ENCODE measurements around the gene DHX58. TPM values are rescaled to one million over a fixed set of nuclear protein-coding genes. Genes with fewer than 3 reads are reported as not detected.

Gene DHX58
- total and polyA plus RNA-seq, 2 donors (not counting 1 experiment from before 2014, with no cell fraction given): 39.7 to 57.6 TPM

DNA sequence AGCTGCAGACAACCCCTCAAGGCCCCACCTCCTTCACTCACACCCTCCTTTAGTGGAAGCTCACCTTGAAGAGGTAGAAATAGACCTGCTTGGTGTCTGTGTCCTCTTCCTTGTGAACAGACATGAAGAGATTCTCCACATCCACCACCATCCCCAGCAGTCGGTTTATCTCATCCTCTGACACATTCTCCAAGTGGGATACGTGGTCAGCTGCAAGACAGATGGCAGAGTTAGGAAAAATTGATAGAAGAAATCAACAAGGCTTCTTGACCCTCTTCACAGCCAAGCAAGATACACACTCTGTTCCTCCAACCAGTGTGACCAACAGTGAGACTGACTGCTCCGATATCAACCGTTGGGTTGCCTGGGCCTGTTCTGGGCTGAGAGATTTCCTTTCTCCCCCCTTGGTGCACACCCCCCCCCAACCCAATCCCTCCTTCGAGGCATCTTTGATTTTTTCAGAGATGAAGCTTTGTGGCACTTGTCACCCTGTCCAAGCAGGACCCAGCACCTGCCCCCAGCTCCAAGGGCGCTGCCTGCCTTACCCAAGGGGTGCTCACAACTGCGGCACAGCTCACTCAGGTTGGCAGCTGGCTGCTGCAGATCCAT, 7.8 kb upstream of the DHX58 start:
- H3K4me1 ChIP-seq (ENCODE audit: control insufficient read depth in 2 of 2, insufficient read depth in 2 of 2, low read length in 2 of 2): peaks cover 22 to 34% of the 10 kb centered on the region in 2 donors
- Mint-ChIP-seq H3K27me3 (no peaks in the 10 kb centered on the region), H3K4me3 (peak overlapping the region; percentile 72), H3K27ac (peak overlapping the region; percentile 11), H3K4me1 (peaks cover 36% of the 10 kb centered on the region), H3K9me3 (ENCODE audit: insufficient read depth) (no peaks in the 10 kb centered on the region)
- no peak for DNase-seq
- H3K27ac ChIP-seq (ENCODE audit: low read length in 2 of 2): no peak overlapping the region
- POLR2A ChIA-PET: interaction anchor here (0.6 to 1.7 kb wide), 10 partner anchors 8 to 1577 kb away, joined by 3 to 8 read pairs (median 5); partner anchors contain the start of genes CNP, DHX58 and ODAD4
- WGBS (ENCODE audit: insufficient coverage): 52% methylated on average over 4 of the region's 7 CpGs
- no peaks in the 10 kb centered on the region for H4K20me1 ChIP-seq (ENCODE audit: control insufficient read depth, insufficient read depth, low read length, poor library complexity, severe bottlenecking)
- intact Hi-C loops (cut with micrococcal nuclease): no loop called here
- peak overlapping the region in 4 of 5 experiments; percentile 40 to 79 (median 58) for H3K4me3 ChIP-seq (ENCODE audit: control extremely low read depth in 1 of 5, extremely low read depth in 1 of 5, insufficient read depth in 1 of 5, low read depth in 2 of 5, low read length in 4 of 5)
- no peak for TF ChIP-seq EZH2 (IDR thresholded peaks at IDR 0.05; ENCODE audit: borderline replicate concordance, insufficient read depth, low read depth, low read length, poor library complexity, severe bottlenecking)
- TF ChIP-seq, protein P1, sequence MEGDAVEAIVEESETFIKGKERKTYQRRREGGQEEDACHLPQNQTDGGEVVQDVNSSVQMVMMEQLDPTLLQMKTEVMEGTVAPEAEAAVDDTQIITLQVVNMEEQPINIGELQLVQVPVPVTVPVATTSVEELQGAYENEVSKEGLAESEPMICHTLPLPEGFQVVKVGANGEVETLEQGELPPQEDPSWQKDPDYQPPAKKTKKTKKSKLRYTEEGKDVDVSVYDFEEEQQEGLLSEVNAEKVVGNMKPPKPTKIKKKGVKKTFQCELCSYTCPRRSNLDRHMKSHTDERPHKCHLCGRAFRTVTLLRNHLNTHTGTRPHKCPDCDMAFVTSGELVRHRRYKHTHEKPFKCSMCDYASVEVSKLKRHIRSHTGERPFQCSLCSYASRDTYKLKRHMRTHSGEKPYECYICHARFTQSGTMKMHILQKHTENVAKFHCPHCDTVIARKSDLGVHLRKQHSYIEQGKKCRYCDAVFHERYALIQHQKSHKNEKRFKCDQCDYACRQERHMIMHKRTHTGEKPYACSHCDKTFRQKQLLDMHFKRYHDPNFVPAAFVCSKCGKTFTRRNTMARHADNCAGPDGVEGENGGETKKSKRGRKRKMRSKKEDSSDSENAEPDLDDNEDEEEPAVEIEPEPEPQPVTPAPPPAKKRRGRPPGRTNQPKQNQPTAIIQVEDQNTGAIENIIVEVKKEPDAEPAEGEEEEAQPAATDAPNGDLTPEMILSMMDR (IDR thresholded peaks at IDR 0.05): no peak
- H2AFZ ChIP-seq (ENCODE audit: insufficient read depth, low read depth, low read length, poor library complexity, severe bottlenecking): no peak overlapping the region
- CTCF ChIA-PET: interaction anchor here (0.6 to 7.0 kb wide), 16 partner anchors 11 to 171 kb away, joined by 3 to 104 read pairs (median 4); partner anchors contain the start of genes CNP and NKIRAS2
- H3K9me3 ChIP-seq (ENCODE audit: control extremely low read depth in 1 of 3, control insufficient read depth in 2 of 3, insufficient read depth in 1 of 3, low read length in 2 of 3): no peaks in the 10 kb centered on the region
- no peak for ATAC-seq (ENCODE audit: low read depth)
- H3K9ac ChIP-seq (ENCODE audit: low read length): peak overlapping the region; percentile 70
- peaks cover 4% of the 10 kb centered on the region for H3K79me2 ChIP-seq (ENCODE audit: control insufficient read depth, insufficient read depth, low read length)
- no peaks in the 10 kb centered on the region for H3K27me3 ChIP-seq (replicated peaks in 1 of 4; ENCODE audit: control extremely low read depth in 1 of 4, control insufficient read depth in 3 of 4, insufficient read depth in 4 of 4, low read length in 3 of 4)
- peak overlapping the region; percentile 89 for H3K4me2 ChIP-seq (replicated peaks; ENCODE audit: low read depth, low read length, poor library complexity, severe bottlenecking)
- peaks cover 0 to 21% of the 10 kb centered on the region in 2 experiments for H3K36me3 ChIP-seq (replicated peaks in 1 of 2; ENCODE audit: control extremely low read depth in 1 of 2, control insufficient read depth in 1 of 2, extremely low read depth in 1 of 2, insufficient read depth in 2 of 2, low read length in 1 of 2)

DNA sequence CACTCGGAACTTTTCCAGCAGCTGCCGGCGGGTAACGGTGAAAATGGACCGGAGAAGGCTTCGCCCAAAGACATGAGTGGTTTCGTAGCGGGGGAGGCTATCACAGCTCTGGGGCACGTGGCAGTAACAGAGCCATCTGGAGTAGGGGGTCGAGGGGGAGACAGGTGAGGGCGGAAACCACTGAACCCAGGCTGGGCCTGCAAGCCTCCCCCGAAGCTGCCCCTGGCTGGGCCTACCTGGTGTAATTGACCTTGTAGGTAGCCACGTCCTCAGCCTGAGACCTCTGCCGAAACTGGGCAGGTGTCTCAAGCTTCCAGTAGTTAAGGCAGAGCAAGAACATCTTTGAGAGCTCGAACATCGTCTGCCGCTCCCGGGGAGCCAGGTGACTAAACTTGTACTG, 6.8 kb upstream of the DHX58 start:
- Histone ChIP-seq H3K79me2 (ENCODE audit: control insufficient read depth, insufficient read depth, low read length) (peaks cover 8% of the 10 kb centered on the region), H3K9me3 (ENCODE audit: control extremely low read depth in 1 of 3, control insufficient read depth in 2 of 3, insufficient read depth in 1 of 3, low read length in 2 of 3) (no peaks in the 10 kb centered on the region), H4K20me1 (ENCODE audit: control insufficient read depth, insufficient read depth, low read length, poor library complexity, severe bottlenecking) (no peaks in the 10 kb centered on the region), H3K27ac (ENCODE audit: low read length in 2 of 2) (no peak overlapping the region), H3K4me3 (ENCODE audit: control extremely low read depth in 1 of 5, extremely low read depth in 1 of 5, insufficient read depth in 1 of 5, low read depth in 2 of 5, low read length in 4 of 5) (no peak overlapping the region), H3K4me2 (replicated peaks; ENCODE audit: low read depth, low read length, poor library complexity, severe bottlenecking) (no peak overlapping the region), H3K9ac (ENCODE audit: low read length) (no peak overlapping the region), H3K4me1 (ENCODE audit: control insufficient read depth in 2 of 2, insufficient read depth in 2 of 2, low read length in 2 of 2) (peaks cover 25 to 42% of the 10 kb centered on the region in 2 donors), H2AFZ (ENCODE audit: insufficient read depth, low read depth, low read length, poor library complexity, severe bottlenecking) (no peak overlapping the region), H3K36me3 (replicated peaks in 1 of 2; ENCODE audit: control extremely low read depth in 1 of 2, control insufficient read depth in 1 of 2, extremely low read depth in 1 of 2, insufficient read depth in 2 of 2, low read length in 1 of 2) (peaks cover 0 to 22% of the 10 kb centered on the region in 2 experiments), H3K27me3 (replicated peaks in 1 of 4; ENCODE audit: control extremely low read depth in 1 of 4, control insufficient read depth in 3 of 4, insufficient read depth in 4 of 4, low read length in 3 of 4) (no peaks in the 10 kb centered on the region)
- intact Hi-C loops (cut with micrococcal nuclease): loop anchor here (10.0 kb wide), 1 partner anchor 266 kb away; the partner anchor contains the start of gene STAT3
- no peak overlapping the region for H3K27ac Mint-ChIP-seq
- WGBS (ENCODE audit: insufficient coverage): 95% methylated on average over 16 of the region's 18 CpGs
- TF ChIP-seq, protein P1 (IDR thresholded peaks at IDR 0.05): no peak
- no peak for TF ChIP-seq EZH2 (IDR thresholded peaks at IDR 0.05; ENCODE audit: borderline replicate concordance, insufficient read depth, low read depth, low read length, poor library complexity, severe bottlenecking)
- peak overlapping the region; percentile 58 for H3K4me3 Mint-ChIP-seq
- ATAC-seq (ENCODE audit: low read depth) (no peak), DNase-seq (no peak)
- no peaks in the 10 kb centered on the region for H3K27me3 Mint-ChIP-seq
- CTCF ChIA-PET: interaction anchor here (0.6 to 7.0 kb wide), 17 partner anchors 8 to 170 kb away, joined by 3 to 104 read pairs (median 4); partner anchors contain the start of genes CNP, GHDC and KCNH4
- H3K9me3 Mint-ChIP-seq (ENCODE audit: insufficient read depth): no peaks in the 10 kb centered on the region
- POLR2A ChIA-PET: interaction anchor here (1.0 kb wide), 1 partner anchor 16 kb away, joined by 6 read pairs; no protein-coding TSS in a partner anchor
- peaks cover 42% of the 10 kb centered on the region for H3K4me1 Mint-ChIP-seq
